H1 (cell line): ENCODE data around the gene KTN1. TPM values are rescaled to one million over a fixed set of nuclear protein-coding genes. Genes with fewer than 3 reads are reported as not detected.

Source experiments
- ATF2 ChIP-seq: IDR thresholded peaks from 2 replicates; pipeline ENCODE4 v1.6.1; 2012; ENCODE audit warnings: low read length, inconsistent platforms
- BCL11A ChIP-seq, 2 experiments: IDR thresholded peaks; one replicate each; pipeline ENCODE4 v1.6.1; 2011; ENCODE audit warnings: low read depth in 2 of 2, low read length in 2 of 2, mild to moderate bottlenecking in 2 of 2
- PHF8 ChIP-seq: fragments of 200-600 bp; sonication (generic); conservative IDR thresholded peaks from 2 replicates; pipeline ENCODE4 v1.7.1; 2012; ENCODE audit warnings: low read depth, mild to moderate bottlenecking, inconsistent platforms, low read length, moderate library complexity
- POLR2A ChIP-seq, 2 experiments: IDR thresholded peaks; 1 replicate in 1 of 2; 2 replicates in 1 of 2; pipeline ENCODE4 v1.6.1; 2011; ENCODE audit warnings: low read depth in 2 of 2, low read length in 2 of 2, mild to moderate bottlenecking in 2 of 2; ENCODE audit errors: control extremely low read depth in 1 of 2
- POLR2AphosphoS5 ChIP-seq: IDR thresholded peaks from 2 replicates; pipeline ENCODE4 v1.6.1; 2011; ENCODE audit warnings: low read depth, low read length
- RFX5 ChIP-seq: IDR thresholded peaks from 2 replicates; pipeline ENCODE4 v1.6.1; 2011; ENCODE audit warnings: low read depth, low read length, improper control_type of control experiment, borderline replicate concordance
- SP4 ChIP-seq: IDR thresholded peaks from 2 replicates; pipeline ENCODE4 v1.6.1; 2012; ENCODE audit warnings: low read length, inconsistent platforms
- SRF ChIP-seq: IDR thresholded peaks from 2 replicates; pipeline ENCODE4 v1.6.1; 2011; ENCODE audit warnings: mild to moderate bottlenecking, low read depth, low read length, moderate library complexity
- TBP ChIP-seq: IDR thresholded peaks from 2 replicates; pipeline ENCODE4 v1.6.1; 2011; ENCODE audit warnings: low read depth, low read length, improper control_type of control experiment
- TEAD4 ChIP-seq: IDR thresholded peaks from 2 replicates; pipeline ENCODE4 v1.6.1; 2012; ENCODE audit warnings: low read depth, low read length, inconsistent platforms, mixed read lengths
- YY1 ChIP-seq: IDR thresholded peaks from 2 replicates; pipeline ENCODE4 v1.6.1; 2011; ENCODE audit warnings: low read depth, mild to moderate bottlenecking, low read length
- polyA plus RNA-seq, 7 experiments: library from polyadenylated mRNA; depleted of rRNA in 3 of 7; stranded (reverse) in 5 of 7; unstranded in 2 of 7; fragments of >200 nt in 5 of 7; fragments of 200-250 nt in 2 of 7; gene quantifications; 1 replicate in 5 of 7; 2 replicates in 1 of 7; 4 replicates in 1 of 7; pipeline versions ENCODE4 v1.2.1 to v1.2.3, GENCODE V29; 2011 to 2013; ENCODE audit warnings: missing spikeins in 2 of 7, mixed read lengths in 2 of 7
- total RNA-seq: library from RNA; stranded (reverse); fragmentation: NEBNext Ultra II Directional; extraction: Animal tissue kit (Norgen Biotek cat#: 25700); gene quantifications from 2 replicates; pipeline ENCODE4 v1.2.1, GENCODE V29; 2021
- TF ChIP-seq, protein P1 (sequence below): IDR thresholded peaks from 2 replicates; pipeline ENCODE4 v1.6.1; 2012; ENCODE audit warnings: inconsistent platforms

The KTN1 gene
- total and polyA plus RNA-seq, 2 of the 8 experiments (the other 6 are each of a cell fraction or from before 2014, with no cell fraction given): 15.4 to 151 TPM

DNA sequence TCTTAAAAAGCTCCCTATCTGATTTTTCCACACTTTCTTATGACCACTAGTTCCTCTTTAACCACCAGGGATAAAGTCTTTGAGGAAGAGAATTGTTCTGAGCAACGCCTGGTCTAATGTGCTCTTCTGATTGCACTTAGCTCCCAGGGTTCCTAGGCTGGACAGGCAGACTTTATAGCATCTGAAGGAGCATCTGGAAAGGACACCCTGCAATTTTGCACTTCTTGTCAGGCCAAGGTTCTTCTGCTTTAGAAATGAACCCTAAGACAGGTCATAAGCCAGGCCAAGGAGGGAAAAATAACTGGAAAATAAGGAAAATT is 126.3 kb downstream of the KTN1 start (continued):
- no peak for TF ChIP-seq POLR2A (IDR thresholded peaks at IDR 0.05; ENCODE audit: control extremely low read depth in 1 of 2, low read depth in 2 of 2, low read length in 2 of 2)
- no peak for TF ChIP-seq PHF8
- no peak for TF ChIP-seq SP4
- TF ChIP-seq BCL11A (IDR thresholded peaks at IDR 0.05; ENCODE audit: low read depth in 2 of 2, low read length in 2 of 2): no peak
- no peak for TF ChIP-seq SRF
- TF ChIP-seq, protein P1, sequence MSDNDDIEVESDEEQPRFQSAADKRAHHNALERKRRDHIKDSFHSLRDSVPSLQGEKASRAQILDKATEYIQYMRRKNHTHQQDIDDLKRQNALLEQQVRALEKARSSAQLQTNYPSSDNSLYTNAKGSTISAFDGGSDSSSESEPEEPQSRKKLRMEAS: no peak
- TF ChIP-seq YY1: no peak
- no peak for TF ChIP-seq RFX5
- no peak for TF ChIP-seq TBP
- no peak for TF ChIP-seq ATF2
- no peak for TF ChIP-seq TEAD4
- TF ChIP-seq POLR2AphosphoS5: no peak
